Lower leg skin (tissue), 3 donors: ENCODE measurements around the gene AKAP12.

ENCODE experiments used
- CTCF ChIP-seq, 3 donors: fragments of 450-650 bp; IDR thresholded peaks; one replicate each; pipeline ENCODE4 v1.5.1; 2016; ENCODE audit warnings: antibody characterized with exemption in 3 of 3, mild to moderate bottlenecking in 3 of 3, moderate library complexity in 2 of 3
- POLR2A ChIP-seq, 2 donors: fragments of 450-650 bp; IDR thresholded peaks; one replicate each; pipeline ENCODE4 v1.6.1; 2016 to 2017; ENCODE audit warnings: antibody characterized with exemption in 2 of 2, mild to moderate bottlenecking in 1 of 2, moderate library complexity in 1 of 2

GRCh38 chr6:151341476-151342195 is 101.9 kb downstream of the AKAP12 start:
- TF ChIP-seq CTCF (IDR thresholded peaks at IDR 0.05) (no peak), POLR2A (IDR thresholded peaks at IDR 0.05) (no peak)
